ENCODE results near the gene RNFT2.
A peak's percentile ranks its signal among the peaks of the same experiment; 100 is the strongest.
"Not testable (repeated sequence)": the region's sequence is repeated elsewhere in the genome, so short reads cannot be mapped to it uniquely, and the experiment has no call there.

Gene RNFT2

GRCh38 chr12:116710370-116711150, 27.6 kb upstream of the RNFT2 start:
- DNase-seq (ENCODE audit: low read depth) = no peak

GRCh38 chr12:116712458-116713303, 25.4 kb upstream of the RNFT2 start:
- no peak for DNase-seq (ENCODE audit: low read depth)

- DNase-seq (ENCODE audit: low read depth) = no peak
These were observed 24.6 kb upstream of the RNFT2 start for GRCh38 chr12:116713527-116713926.

- DNase-seq (ENCODE audit: low read depth) = no peak
These were observed 23.9 kb upstream of the RNFT2 start for GRCh38 chr12:116714175-116714574.

- peak; percentile 50 for DNase-seq (ENCODE audit: low read depth)
These were observed 20.4 kb upstream of the RNFT2 start for GRCh38 chr12:116717466-116718437.

- no peak for DNase-seq (ENCODE audit: low read depth)
These were observed 19.3 kb upstream of the RNFT2 start for GRCh38 chr12:116718655-116719454.

- DNase-seq (ENCODE audit: low read depth) = no peak
These were observed 18.2 kb upstream of the RNFT2 start for GRCh38 chr12:116719731-116720528.

- no peak for DNase-seq (ENCODE audit: low read depth)
These were observed 15.9 kb upstream of the RNFT2 start for GRCh38 chr12:116722245-116722644.

GRCh38 chr12:116726694-116727093, 11.4 kb upstream of the RNFT2 start:
- DNase-seq (ENCODE audit: low read depth) = no peak

- no peak for DNase-seq (ENCODE audit: low read depth)
These were observed 10.9 kb upstream of the RNFT2 start for GRCh38 chr12:116727261-116727660.

GRCh38 chr12:116727891-116728290, 10.2 kb upstream of the RNFT2 start:
- DNase-seq (ENCODE audit: low read depth) = no peak

- DNase-seq (ENCODE audit: low read depth) = no peak
These were observed 6.3 kb upstream of the RNFT2 start for GRCh38 chr12:116731801-116732200.

- no peak for DNase-seq (ENCODE audit: low read depth)
These were observed 3.9 kb upstream of the RNFT2 start for GRCh38 chr12:116734156-116734768.

- no peak for DNase-seq (ENCODE audit: low read depth)
These were observed 3.0 kb upstream of the RNFT2 start for GRCh38 chr12:116735084-116735483.

- DNase-seq (ENCODE audit: low read depth) = no peak
These were observed 2.0 kb upstream of the RNFT2 start for GRCh38 chr12:116735951-116736599.

GRCh38 chr12:116736962-116737773, 947 bp upstream of the RNFT2 start:
- no peak for DNase-seq (ENCODE audit: low read depth)

- DNase-seq (ENCODE audit: low read depth) = no peak
These were observed 1.3 kb downstream of the RNFT2 start for GRCh38 chr12:116739381-116739887.

- DNase-seq (ENCODE audit: low read depth) = not testable (repeated sequence)
These were observed 4.7 kb downstream of the RNFT2 start for GRCh38 chr12:116742787-116743186.

Data from GM04504 (cell line).